Measurements from ENCODE around the gene SEZ6L.

SEZ6L gene

GRCh38 chr22:26414347-26414746 is 245.1 kb downstream of the SEZ6L start:
- Histone ChIP-seq H3K36me3 (no peaks in the 10 kb centered on the region), H3K9me3 (no peaks in the 10 kb centered on the region), H3K4me1 (no peaks in the 10 kb centered on the region), H3K27me3 (peaks cover 46% of the 10 kb centered on the region), H3K4me3 (ENCODE audit: low read depth, low read length) (no peak overlapping the region)
- no peak for DNase-seq
- TF ChIP-seq CTCF (IDR thresholded peaks at IDR 0.05; ENCODE audit: low read depth, low read length): no peak

- Histone ChIP-seq H3K27me3 (peaks cover 48% of the 10 kb centered on the region), H3K9me3 (no peaks in the 10 kb centered on the region), H3K4me3 (ENCODE audit: low read depth, low read length) (no peak overlapping the region), H3K36me3 (no peaks in the 10 kb centered on the region), H3K4me1 (no peaks in the 10 kb centered on the region)
- TF ChIP-seq CTCF (IDR thresholded peaks at IDR 0.05; ENCODE audit: low read depth, low read length): no peak
- no peak for DNase-seq
These were observed 247.0 kb downstream of the SEZ6L start for GRCh38 chr22:26416256-26416655.

- no peaks in the 10 kb centered on the region for H3K4me1 ChIP-seq
- peaks cover 47% of the 10 kb centered on the region for H3K27me3 ChIP-seq
- no peak for TF ChIP-seq CTCF (IDR thresholded peaks at IDR 0.05; ENCODE audit: low read depth, low read length)
- no peak overlapping the region for H3K4me3 ChIP-seq (ENCODE audit: low read depth, low read length)
- no peaks in the 10 kb centered on the region for H3K36me3 ChIP-seq
- H3K9me3 ChIP-seq: no peaks in the 10 kb centered on the region
- no peak for DNase-seq
These were observed 247.5 kb downstream of the SEZ6L start for GRCh38 chr22:26416670-26417276.

GRCh38 chr22:26417406-26417805 is 248.1 kb downstream of the SEZ6L start:
- Histone ChIP-seq H3K9me3 (no peaks in the 10 kb centered on the region), H3K36me3 (no peaks in the 10 kb centered on the region), H3K4me1 (no peaks in the 10 kb centered on the region), H3K27me3 (peaks cover 40% of the 10 kb centered on the region), H3K4me3 (ENCODE audit: low read depth, low read length) (no peak overlapping the region)
- no peak for TF ChIP-seq CTCF (IDR thresholded peaks at IDR 0.05; ENCODE audit: low read depth, low read length)
- no peak for DNase-seq

DNA sequence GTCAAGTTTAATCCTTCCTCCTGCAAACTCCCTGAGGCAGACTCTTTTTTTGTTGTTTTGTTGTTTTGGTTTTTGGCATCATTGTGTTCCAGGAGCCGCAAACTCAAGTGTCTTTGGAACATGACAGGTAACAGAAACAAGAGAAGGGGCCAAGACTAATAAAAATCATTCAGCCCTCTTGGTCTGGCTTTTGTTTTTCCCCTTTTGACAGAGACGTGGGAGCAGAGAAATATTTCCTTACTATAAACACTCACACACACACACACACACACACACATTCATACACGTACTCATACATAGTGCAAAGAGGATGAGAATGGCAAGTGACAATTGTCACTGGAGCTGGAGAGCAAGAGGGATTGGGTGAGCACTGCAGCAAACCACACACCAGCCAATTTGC is 249.4 kb downstream of the SEZ6L start:
- Histone ChIP-seq H3K4me3 (ENCODE audit: low read depth, low read length) (no peak overlapping the region), H3K27me3 (peaks cover 35% of the 10 kb centered on the region), H3K4me1 (no peaks in the 10 kb centered on the region), H3K9me3 (peaks cover 7% of the 10 kb centered on the region; the same call in 1 of the 2 replicates), H3K36me3 (no peaks in the 10 kb centered on the region)
- no peak for TF ChIP-seq CTCF (IDR thresholded peaks at IDR 0.05; ENCODE audit: low read depth, low read length)
- no peak for DNase-seq

- H3K36me3 ChIP-seq: no peaks in the 10 kb centered on the region
- peaks cover 7% of the 10 kb centered on the region; the same call in 1 of the 2 replicates for H3K9me3 ChIP-seq
- no peak for DNase-seq
- no peak for TF ChIP-seq CTCF (IDR thresholded peaks at IDR 0.05; ENCODE audit: low read depth, low read length)
- no peaks in the 10 kb centered on the region for H3K4me1 ChIP-seq
- peaks cover 17% of the 10 kb centered on the region for H3K27me3 ChIP-seq
- no peak overlapping the region for H3K4me3 ChIP-seq (ENCODE audit: low read depth, low read length)
These were observed 257.7 kb downstream of the SEZ6L start for GRCh38 chr22:26426924-26427323.

All from BE2C (cell line).